Measurements from ENCODE around the gene IL1RAPL2. TPM values are rescaled to one million over a fixed set of nuclear protein-coding genes. Genes with fewer than 3 reads are reported as not detected.

Gene IL1RAPL2
- total and polyA plus RNA-seq, 2 donors (not counting 3 experiments of a cell fraction or from before 2014, with no cell fraction given) = not detected

DNA sequence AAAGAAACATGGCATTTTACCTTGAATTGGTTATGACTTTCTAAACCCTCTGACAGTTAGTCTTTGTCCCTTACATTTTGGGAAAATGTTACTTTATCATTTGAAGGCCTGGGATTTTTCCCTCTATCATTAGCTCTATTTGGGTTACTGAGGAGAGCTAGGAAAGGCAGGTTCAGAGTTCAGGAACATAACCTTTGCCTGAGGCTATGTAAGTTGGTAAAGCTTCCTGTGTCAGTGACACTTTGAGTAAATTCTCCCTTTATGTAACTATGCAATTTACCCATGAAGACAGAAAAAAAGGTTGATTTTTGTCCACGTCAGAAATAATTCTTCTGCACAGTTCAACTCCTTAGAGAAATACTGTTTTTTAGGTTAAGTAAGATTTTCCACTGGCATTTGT lies 1084.6 kb downstream of the IL1RAPL2 start:
- Histone ChIP-seq H3K36me3 (ENCODE audit: control insufficient read depth in 2 of 2, extremely low read depth in 1 of 2, insufficient read depth in 2 of 2, low read length in 2 of 2) (no peaks in the 10 kb centered on the region), H3K79me2 (ENCODE audit: control insufficient read depth, insufficient read depth, low read length) (no peaks in the 10 kb centered on the region), H3K27ac (ENCODE audit: insufficient read depth, low read depth, low read length) (no peak overlapping the region), H3K9me3 (replicated peaks; ENCODE audit: control insufficient read depth, insufficient read depth, low read length) (no peaks in the 10 kb centered on the region), H3K4me1 (ENCODE audit: control insufficient read depth, extremely low read depth, insufficient read depth, low read length) (no peaks in the 10 kb centered on the region), H3K4me2 (ENCODE audit: insufficient read depth, low read length) (no peak overlapping the region), H3K9me1 (replicated peaks; ENCODE audit: control insufficient read depth, extremely low read depth, insufficient read depth, low read length) (no peaks in the 10 kb centered on the region), H3K9ac (replicated peaks; ENCODE audit: extremely low read depth, insufficient read depth, low read length) (no peak overlapping the region), H4K20me1 (replicated peaks; ENCODE audit: control insufficient read depth, extremely low read depth, insufficient read depth, low read length) (no peaks in the 10 kb centered on the region), H2AFZ (ENCODE audit: low read depth, low read length) (no peak overlapping the region), H3K27me3 (ENCODE audit: control insufficient read depth in 2 of 2, insufficient read depth in 2 of 2, low read length in 2 of 2) (no peaks in the 10 kb centered on the region), H3K4me3 (replicated peaks in 1 of 3; ENCODE audit: insufficient read depth in 1 of 3, low read depth in 1 of 3, low read length in 3 of 3) (no peak overlapping the region)
- POLR2A ChIA-PET = no interaction called here
- FAIRE-seq (no peak), DNase-seq (ENCODE audit: low read depth, low spot score) (no peak)
- dilution Hi-C loops (cut with MboI; ENCODE audit: extremely low pct_ligation_motif_present, low sequenced_read_pairs) = no loop called here
- CTCF ChIA-PET = no interaction called here
- intact Hi-C loops (cut with micrococcal nuclease) = no loop called here
- TF ChIP-seq POLR2AphosphoS5 (IDR thresholded peaks at IDR 0.05; ENCODE audit: insufficient read depth, low read depth, low read length) (no peak), POLR2A (IDR thresholded peaks at IDR 0.05; ENCODE audit: low read depth, low read length) (no peak), JUN (IDR thresholded peaks at IDR 0.05; ENCODE audit: borderline replicate concordance, insufficient read depth, insufficient read length, low read depth) (no peak), GATA2 (IDR thresholded peaks at IDR 0.05; ENCODE audit: insufficient read depth, insufficient read length, low read depth, low read length) (no peak), MAX (IDR thresholded peaks at IDR 0.05; ENCODE audit: insufficient read depth, insufficient read length) (no peak), EZH2 (IDR thresholded peaks at IDR 0.05; ENCODE audit: borderline replicate concordance, low read depth, low read length, severe bottlenecking) (no peak)
- no TSS peak for BruUV-seq (replicated peaks)

DNA sequence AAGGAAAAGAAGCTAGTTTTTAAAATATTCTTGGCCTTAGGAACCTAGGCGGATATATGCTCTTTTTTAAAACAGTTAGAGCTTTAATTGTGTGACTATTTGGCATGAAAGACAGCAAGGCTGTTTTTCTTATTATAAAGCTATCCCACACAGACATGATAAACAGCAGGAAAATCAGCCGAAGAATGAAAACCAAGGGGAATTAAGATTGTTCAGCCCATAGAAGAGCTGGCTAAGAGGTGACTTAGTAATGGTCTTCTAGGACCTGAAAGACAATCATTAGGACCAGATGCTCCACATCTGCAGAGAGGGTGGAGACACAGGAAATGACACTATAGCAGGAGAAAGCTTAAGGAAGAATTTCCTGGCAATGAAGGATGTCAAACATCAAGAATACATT lies 1085.0 kb downstream of the IL1RAPL2 start:
- TF ChIP-seq GATA2 (IDR thresholded peaks at IDR 0.05; ENCODE audit: insufficient read depth, insufficient read length, low read depth, low read length) = no peak
- no peak for TF ChIP-seq POLR2A (IDR thresholded peaks at IDR 0.05; ENCODE audit: low read depth, low read length)
- no peak for TF ChIP-seq MYC (IDR thresholded peaks at IDR 0.05; ENCODE audit: low read depth, low read length)
- no peak for TF ChIP-seq EZH2 (IDR thresholded peaks at IDR 0.05; ENCODE audit: borderline replicate concordance, low read depth, low read length, severe bottlenecking)
- no peak for TF ChIP-seq POLR2AphosphoS5 (IDR thresholded peaks at IDR 0.05; ENCODE audit: insufficient read depth, low read depth, low read length)
- no peak for TF ChIP-seq CTCF (IDR thresholded peaks at IDR 0.05; ENCODE audit: extremely low read depth in 1 of 2, insufficient read depth in 1 of 2, low read depth in 1 of 2, low read length in 2 of 2)
- no peak for TF ChIP-seq FOS (IDR thresholded peaks at IDR 0.05; ENCODE audit: borderline replicate concordance, insufficient read depth, low read length)
- TF ChIP-seq MAX (IDR thresholded peaks at IDR 0.05; ENCODE audit: insufficient read depth, insufficient read length) = no peak
- TF ChIP-seq JUN (IDR thresholded peaks at IDR 0.05; ENCODE audit: borderline replicate concordance, insufficient read depth, insufficient read length, low read depth) = no peak
- dilution Hi-C loops (cut with MboI; ENCODE audit: extremely low pct_ligation_motif_present, low sequenced_read_pairs) = no loop called here
- H3K27ac ChIP-seq (ENCODE audit: insufficient read depth, low read depth, low read length) = no peak overlapping the region
- H3K27me3 ChIP-seq (ENCODE audit: control insufficient read depth in 2 of 2, insufficient read depth in 2 of 2, low read length in 2 of 2) = no peaks in the 10 kb centered on the region
- no peak overlapping the region for H3K4me3 ChIP-seq (replicated peaks in 1 of 3; ENCODE audit: insufficient read depth in 1 of 3, low read depth in 1 of 3, low read length in 3 of 3)
- no TSS peak for BruUV-seq (replicated peaks)
- no peaks in the 10 kb centered on the region for H3K79me2 ChIP-seq (ENCODE audit: control insufficient read depth, insufficient read depth, low read length)
- no peaks in the 10 kb centered on the region for H4K20me1 ChIP-seq (replicated peaks; ENCODE audit: control insufficient read depth, extremely low read depth, insufficient read depth, low read length)
- H3K4me1 ChIP-seq (ENCODE audit: control insufficient read depth, extremely low read depth, insufficient read depth, low read length) = no peaks in the 10 kb centered on the region
- FAIRE-seq (no peak), DNase-seq (ENCODE audit: low read depth, low spot score) (no peak)
- ChIA-PET CTCF (no interaction called here), POLR2A (no interaction called here)
- no peaks in the 10 kb centered on the region for H3K9me1 ChIP-seq (replicated peaks; ENCODE audit: control insufficient read depth, extremely low read depth, insufficient read depth, low read length)
- H2AFZ ChIP-seq (ENCODE audit: low read depth, low read length) = no peak overlapping the region
- no peak overlapping the region for H3K4me2 ChIP-seq (ENCODE audit: insufficient read depth, low read length)
- H3K36me3 ChIP-seq (ENCODE audit: control insufficient read depth in 2 of 2, extremely low read depth in 1 of 2, insufficient read depth in 2 of 2, low read length in 2 of 2) = no peaks in the 10 kb centered on the region
- no peaks in the 10 kb centered on the region for H3K9me3 ChIP-seq (replicated peaks; ENCODE audit: control insufficient read depth, insufficient read depth, low read length)
- intact Hi-C loops (cut with micrococcal nuclease) = no loop called here
- H3K9ac ChIP-seq (replicated peaks; ENCODE audit: extremely low read depth, insufficient read depth, low read length) = no peak overlapping the region
